Epithelial cell of proximal tubule (primary cell): ENCODE results near the gene TMEM196. TPM values are rescaled to one million over a fixed set of nuclear protein-coding genes. Genes with fewer than 3 reads are reported as not detected.
"Not testable (repeated sequence)": the region's sequence is repeated elsewhere in the genome, so short reads cannot be mapped to it uniquely, and the experiment has no call there.

Experiments used
- DNase-seq: peaks from one replicate; pipeline ENCODE4 v3.0.0-alpha.2; 2011; ENCODE audit warnings: low read depth
- H3K4me3 ChIP-seq: 2 replicates; pipeline ENCODE4 v1.5.1; 2011; ENCODE audit warnings: low read depth, mild to moderate bottlenecking, low read length
- CTCF ChIP-seq: conservative IDR thresholded peaks from 2 replicates; pipeline ENCODE4 v1.5.1; 2012; ENCODE audit warnings: low read depth, mild to moderate bottlenecking, low read length
- total RNA-seq: library from RNA; depleted of rRNA; stranded (reverse); fragments of >200 nt; gene quantifications from 2 replicates; pipeline ENCODE4 v1.2.3, GENCODE V29; 2015

The TMEM196 gene
- total RNA-seq, 1 donor from 2014 or later: not detected

GRCh38 chr7:19692111-19692828 lies 81.1 kb downstream of the TMEM196 start:
- no peak for DNase-seq
- no peak for TF ChIP-seq CTCF
- H3K4me3 ChIP-seq: no peak overlapping the region

- TF ChIP-seq CTCF: no peak
- no peak overlapping the region for H3K4me3 ChIP-seq
- DNase-seq: no peak
Measured at GRCh38 chr7:19690736-19691135, 82.7 kb downstream of the TMEM196 start.

- not testable (repeated sequence) for DNase-seq, H3K4me3 ChIP-seq
Measured at GRCh38 chr7:19689130-19689529, 84.3 kb downstream of the TMEM196 start.

GRCh38 chr7:19681596-19681995 lies 91.8 kb downstream of the TMEM196 start:
- DNase-seq: no peak
- TF ChIP-seq CTCF: no peak
- H3K4me3 ChIP-seq: no peak overlapping the region

GRCh38 chr7:19677180-19677579 lies 96.2 kb downstream of the TMEM196 start:
- no peak for DNase-seq
- TF ChIP-seq CTCF: no peak

GRCh38 chr7:19675816-19676215 lies 97.6 kb downstream of the TMEM196 start:
- DNase-seq: no peak
- H3K4me3 ChIP-seq: no peak overlapping the region
- TF ChIP-seq CTCF: no peak

More at GRCh38 chr7:19677180-19677579, 96.2 kb downstream of the TMEM196 start:
- no peak overlapping the region for H3K4me3 ChIP-seq

- no peak for TF ChIP-seq CTCF
- H3K4me3 ChIP-seq: no peak overlapping the region
- no peak for DNase-seq
Measured at GRCh38 chr7:19674266-19674960, 99.0 kb downstream of the TMEM196 start.
